ENCODE results near the gene RBMY1D. TPM values are rescaled to one million over a fixed set of nuclear protein-coding genes. Genes with fewer than 3 reads are reported as not detected.
"Not testable (repeated sequence)": the region's sequence is repeated elsewhere in the genome, so short reads cannot be mapped to it uniquely, and the experiment has no call there.

The RBMY1D gene
- not detected for total RNA-seq
- long read RNA-seq = 0 reads

- ATAC-seq; intact Hi-C loops (cut with DNase I, micrococcal nuclease): not testable (repeated sequence)
Measured at GRCh38 chrY:21894426-21894825, at the start of gene RBMY1D. Gene RBMY1D (minus strand): TSS chrY:21894526. CDS start chrY:21892513, 2,013 bp downstream.

GRCh38 chrY:21917932-21918331 is 23.6 kb upstream of the RBMY1D start, which contains the start of gene RBMY1E:
Gene RBMY1E (minus strand): TSS chrY:21918032. CDS start chrY:21916054, 1,978 bp downstream.
- DNase-seq = not testable (repeated sequence)

More at GRCh38 chrY:21894426-21894825, at the start of gene RBMY1D:
- DNase-seq = not testable (repeated sequence)

GRCh38 chrY:21869407-21870076 is 24.8 kb downstream of the RBMY1D start:
- intact Hi-C loops (cut with DNase I, micrococcal nuclease); ATAC-seq; DNase-seq: not testable (repeated sequence)

More at GRCh38 chrY:21917932-21918331, 23.6 kb upstream of the RBMY1D start, which contains the start of gene RBMY1E:
- ATAC-seq; intact Hi-C loops (cut with DNase I, micrococcal nuclease): not testable (repeated sequence)

- intact Hi-C loops (cut with DNase I, micrococcal nuclease) = no loop called here
- no peak for ATAC-seq
Measured at GRCh38 chrY:21845481-21845880, 48.8 kb downstream of the RBMY1D start.

GRCh38 chrY:21842090-21842489 is 52.2 kb downstream of the RBMY1D start:
- intact Hi-C loops (cut with DNase I, micrococcal nuclease) = no loop called here
- DNase-seq = no peak
- ATAC-seq = no peak

More at GRCh38 chrY:21845481-21845880, 48.8 kb downstream of the RBMY1D start:
- no peak for DNase-seq

GRCh38 chrY:21839489-21839888 is 54.8 kb downstream of the RBMY1D start:
- intact Hi-C loops (cut with DNase I, micrococcal nuclease) = no loop called here
- DNase-seq (no peak), ATAC-seq (no peak)

- no peak for DNase-seq
- intact Hi-C loops (cut with DNase I, micrococcal nuclease) = no loop called here
- ATAC-seq = no peak
Measured at GRCh38 chrY:21836343-21836742, 58.0 kb downstream of the RBMY1D start.

- intact Hi-C loops (cut with DNase I, micrococcal nuclease) = no loop called here
- ATAC-seq (no peak), DNase-seq (no peak)
Measured at GRCh38 chrY:21835052-21835451, 59.3 kb downstream of the RBMY1D start.

Other genes starting within 250 kb of the RBMY1D start
- gene RBMY1E, start 23.5 kb upstream of the RBMY1D start, total RNA-seq = not detected

Measured in left colon (tissue), 2 donors.